ENCODE data around the gene RANBP17. TPM values are rescaled to one million over a fixed set of nuclear protein-coding genes. Genes with fewer than 3 reads are reported as not detected.

The RANBP17 gene
- total and polyA plus RNA-seq, 2 experiments from 2014 or later = 43.8 to 53.1 TPM

DNA sequence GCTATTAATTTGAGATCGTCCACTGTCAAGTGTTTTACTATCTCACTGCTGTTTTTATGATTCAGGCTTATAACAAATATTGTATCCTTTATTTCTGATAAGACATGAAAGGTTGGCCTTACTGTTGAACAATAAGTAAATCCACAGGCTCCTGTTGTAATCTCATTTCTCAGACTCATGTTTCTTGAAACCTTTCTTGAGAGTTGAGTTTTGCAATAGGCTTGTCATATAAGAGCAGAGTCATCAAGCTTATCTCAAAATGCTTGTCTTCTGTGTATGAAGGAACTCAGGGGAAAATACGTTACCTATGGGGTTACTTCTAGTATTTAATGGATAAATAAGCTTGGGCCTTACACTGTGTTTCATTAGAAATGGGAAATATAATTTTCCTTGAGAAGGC lies 438.0 kb downstream of the RANBP17 start:
- H3K27me3 Mint-ChIP-seq (ENCODE audit: insufficient read depth, low read depth, poor library complexity) = peaks cover 33% of the 10 kb centered on the region
- H3K36me3 ChIP-seq (ENCODE audit: insufficient read depth) = no peaks in the 10 kb centered on the region
- TF ChIP-seq JUNB (IDR thresholded peaks at IDR 0.05; ENCODE audit: unreplicated experiment) (no peak), NANOG (IDR thresholded peaks at IDR 0.05; ENCODE audit: borderline replicate concordance) (no peak), ZNF114 (CRISPR knock-in tag; IDR thresholded peaks at IDR 0.05) (no peak)

GRCh38 chr5:171300358-171300757 lies 438.5 kb downstream of the RANBP17 start:
- H3K27ac Mint-ChIP-seq = no peak overlapping the region
- no peak overlapping the region for H3K4me3 Mint-ChIP-seq
- peaks cover 38% of the 10 kb centered on the region for H3K27me3 Mint-ChIP-seq (ENCODE audit: insufficient read depth, low read depth, poor library complexity)
- no peak for TF ChIP-seq REST (IDR thresholded peaks at IDR 0.05; ENCODE audit: unreplicated experiment)
- TF ChIP-seq ZNF114 (CRISPR knock-in tag; IDR thresholded peaks at IDR 0.05) = no peak
- no peak for TF ChIP-seq STAT1 (IDR thresholded peaks at IDR 0.05; ENCODE audit: unreplicated experiment)
- TF ChIP-seq, protein P1, sequence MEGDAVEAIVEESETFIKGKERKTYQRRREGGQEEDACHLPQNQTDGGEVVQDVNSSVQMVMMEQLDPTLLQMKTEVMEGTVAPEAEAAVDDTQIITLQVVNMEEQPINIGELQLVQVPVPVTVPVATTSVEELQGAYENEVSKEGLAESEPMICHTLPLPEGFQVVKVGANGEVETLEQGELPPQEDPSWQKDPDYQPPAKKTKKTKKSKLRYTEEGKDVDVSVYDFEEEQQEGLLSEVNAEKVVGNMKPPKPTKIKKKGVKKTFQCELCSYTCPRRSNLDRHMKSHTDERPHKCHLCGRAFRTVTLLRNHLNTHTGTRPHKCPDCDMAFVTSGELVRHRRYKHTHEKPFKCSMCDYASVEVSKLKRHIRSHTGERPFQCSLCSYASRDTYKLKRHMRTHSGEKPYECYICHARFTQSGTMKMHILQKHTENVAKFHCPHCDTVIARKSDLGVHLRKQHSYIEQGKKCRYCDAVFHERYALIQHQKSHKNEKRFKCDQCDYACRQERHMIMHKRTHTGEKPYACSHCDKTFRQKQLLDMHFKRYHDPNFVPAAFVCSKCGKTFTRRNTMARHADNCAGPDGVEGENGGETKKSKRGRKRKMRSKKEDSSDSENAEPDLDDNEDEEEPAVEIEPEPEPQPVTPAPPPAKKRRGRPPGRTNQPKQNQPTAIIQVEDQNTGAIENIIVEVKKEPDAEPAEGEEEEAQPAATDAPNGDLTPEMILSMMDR (conservative IDR thresholded peaks at IDR 0.05; ENCODE audit: low read depth in 2 of 2) = no peak
- no peak for TF ChIP-seq EZH2 (IDR thresholded peaks at IDR 0.05; ENCODE audit: low read depth, unreplicated experiment)
- TF ChIP-seq ZNF331 (CRISPR knock-in tag; IDR thresholded peaks at IDR 0.05; ENCODE audit: low read depth) = no peak
- TF ChIP-seq, protein P2, sequence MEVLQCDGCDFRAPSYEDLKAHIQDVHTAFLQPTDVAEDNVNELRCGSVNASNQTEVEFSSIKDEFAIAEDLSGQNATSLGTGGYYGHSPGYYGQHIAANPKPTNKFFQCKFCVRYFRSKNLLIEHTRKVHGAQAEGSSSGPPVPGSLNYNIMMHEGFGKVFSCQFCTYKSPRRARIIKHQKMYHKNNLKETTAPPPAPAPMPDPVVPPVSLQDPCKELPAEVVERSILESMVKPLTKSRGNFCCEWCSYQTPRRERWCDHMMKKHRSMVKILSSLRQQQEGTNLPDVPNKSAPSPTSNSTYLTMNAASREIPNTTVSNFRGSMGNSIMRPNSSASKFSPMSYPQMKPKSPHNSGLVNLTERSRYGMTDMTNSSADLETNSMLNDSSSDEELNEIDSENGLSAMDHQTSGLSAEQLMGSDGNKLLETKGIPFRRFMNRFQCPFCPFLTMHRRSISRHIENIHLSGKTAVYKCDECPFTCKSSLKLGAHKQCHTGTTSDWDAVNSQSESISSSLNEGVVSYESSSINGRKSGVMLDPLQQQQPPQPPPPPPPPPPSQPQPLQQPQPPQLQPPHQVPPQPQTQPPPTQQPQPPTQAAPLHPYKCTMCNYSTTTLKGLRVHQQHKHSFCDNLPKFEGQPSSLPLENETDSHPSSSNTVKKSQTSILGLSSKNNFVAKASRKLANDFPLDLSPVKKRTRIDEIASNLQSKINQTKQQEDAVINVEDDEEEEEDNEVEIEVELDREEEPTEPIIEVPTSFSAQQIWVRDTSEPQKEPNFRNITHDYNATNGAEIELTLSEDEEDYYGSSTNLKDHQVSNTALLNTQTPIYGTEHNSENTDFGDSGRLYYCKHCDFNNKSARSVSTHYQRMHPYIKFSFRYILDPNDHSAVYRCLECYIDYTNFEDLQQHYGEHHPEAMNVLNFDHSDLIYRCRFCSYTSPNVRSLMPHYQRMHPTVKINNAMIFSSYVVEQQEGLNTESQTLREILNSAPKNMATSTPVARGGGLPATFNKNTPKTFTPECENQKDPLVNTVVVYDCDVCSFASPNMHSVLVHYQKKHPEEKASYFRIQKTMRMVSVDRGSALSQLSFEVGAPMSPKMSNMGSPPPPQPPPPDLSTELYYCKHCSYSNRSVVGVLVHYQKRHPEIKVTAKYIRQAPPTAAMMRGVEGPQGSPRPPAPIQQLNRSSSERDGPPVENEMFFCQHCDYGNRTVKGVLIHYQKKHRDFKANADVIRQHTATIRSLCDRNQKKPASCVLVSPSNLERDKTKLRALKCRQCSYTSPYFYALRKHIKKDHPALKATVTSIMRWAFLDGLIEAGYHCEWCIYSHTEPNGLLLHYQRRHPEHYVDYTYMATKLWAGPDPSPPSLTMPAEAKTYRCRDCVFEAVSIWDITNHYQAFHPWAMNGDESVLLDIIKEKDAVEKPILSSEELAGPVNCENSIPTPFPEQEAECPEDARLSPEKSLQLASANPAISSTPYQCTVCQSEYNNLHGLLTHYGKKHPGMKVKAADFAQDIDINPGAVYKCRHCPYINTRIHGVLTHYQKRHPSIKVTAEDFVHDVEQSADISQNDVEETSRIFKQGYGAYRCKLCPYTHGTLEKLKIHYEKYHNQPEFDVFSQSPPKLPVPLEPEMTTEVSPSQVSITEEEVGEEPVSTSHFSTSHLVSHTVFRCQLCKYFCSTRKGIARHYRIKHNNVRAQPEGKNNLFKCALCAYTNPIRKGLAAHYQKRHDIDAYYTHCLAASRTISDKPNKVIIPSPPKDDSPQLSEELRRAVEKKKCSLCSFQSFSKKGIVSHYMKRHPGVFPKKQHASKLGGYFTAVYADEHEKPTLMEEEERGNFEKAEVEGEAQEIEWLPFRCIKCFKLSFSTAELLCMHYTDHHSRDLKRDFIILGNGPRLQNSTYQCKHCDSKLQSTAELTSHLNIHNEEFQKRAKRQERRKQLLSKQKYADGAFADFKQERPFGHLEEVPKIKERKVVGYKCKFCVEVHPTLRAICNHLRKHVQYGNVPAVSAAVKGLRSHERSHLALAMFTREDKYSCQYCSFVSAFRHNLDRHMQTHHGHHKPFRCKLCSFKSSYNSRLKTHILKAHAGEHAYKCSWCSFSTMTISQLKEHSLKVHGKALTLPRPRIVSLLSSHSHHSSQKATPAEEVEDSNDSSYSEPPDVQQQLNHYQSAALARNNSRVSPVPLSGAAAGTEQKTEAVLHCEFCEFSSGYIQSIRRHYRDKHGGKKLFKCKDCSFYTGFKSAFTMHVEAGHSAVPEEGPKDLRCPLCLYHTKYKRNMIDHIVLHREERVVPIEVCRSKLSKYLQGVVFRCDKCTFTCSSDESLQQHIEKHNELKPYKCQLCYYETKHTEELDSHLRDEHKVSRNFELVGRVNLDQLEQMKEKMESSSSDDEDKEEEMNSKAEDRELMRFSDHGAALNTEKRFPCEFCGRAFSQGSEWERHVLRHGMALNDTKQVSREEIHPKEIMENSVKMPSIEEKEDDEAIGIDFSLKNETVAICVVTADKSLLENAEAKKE (CRISPR knock-in tag; IDR thresholded peaks at IDR 0.05) = no peak
- TF ChIP-seq NANOG (IDR thresholded peaks at IDR 0.05; ENCODE audit: borderline replicate concordance) = no peak

More for the DNA sequence above, 438.0 kb downstream of the RANBP17 start:
- H3K4me1 ChIP-seq (ENCODE audit: insufficient read depth) = peaks cover 5% of the 10 kb centered on the region; the same call in 1 of the 2 replicates
- H3K27ac ChIP-seq (ENCODE audit: low read depth) = no peak overlapping the region
- H3K9me3 Mint-ChIP-seq = no peaks in the 10 kb centered on the region
- no peak for ATAC-seq
- no peaks in the 10 kb centered on the region for H3K36me3 Mint-ChIP-seq (ENCODE audit: low read depth)
- H3K27ac Mint-ChIP-seq = no peak overlapping the region
- no peaks in the 10 kb centered on the region for H3K79me2 ChIP-seq (replicated peaks; ENCODE audit: insufficient read depth)
- no peak overlapping the region for H3K4me3 Mint-ChIP-seq
- no peaks in the 10 kb centered on the region for H3K9me2 ChIP-seq (ENCODE audit: insufficient read depth)
- H3F3A ChIP-seq (replicated peaks; ENCODE audit: low read depth) = no peaks in the 10 kb centered on the region
- no peak overlapping the region for H2AFZ ChIP-seq
- no peaks in the 10 kb centered on the region; the same call in 2 of the 3 replicates for H3K4me1 Mint-ChIP-seq
- peaks cover 38% of the 10 kb centered on the region for H3K27me3 ChIP-seq (ENCODE audit: insufficient read depth)
- no peak for DNase-seq (ENCODE audit: low spot score)
- peaks cover 3% of the 10 kb centered on the region; the same call in 1 of the 2 replicates for H4K20me1 ChIP-seq (replicated peaks; ENCODE audit: insufficient read depth)
- no peak overlapping the region for H3K4me2 ChIP-seq
- no peak overlapping the region for H3K4me3 ChIP-seq

More at GRCh38 chr5:171300358-171300757, 438.5 kb downstream of the RANBP17 start:
- Mint-ChIP-seq H3K9me3 (no peaks in the 10 kb centered on the region), H3K4me1 (no peaks in the 10 kb centered on the region; the same call in 2 of the 3 replicates), H3K36me3 (ENCODE audit: low read depth) (no peaks in the 10 kb centered on the region)
- H3F3A ChIP-seq (replicated peaks; ENCODE audit: low read depth) = no peaks in the 10 kb centered on the region
- H3K36me3 ChIP-seq (ENCODE audit: insufficient read depth) = no peaks in the 10 kb centered on the region
- H3K27me3 ChIP-seq (ENCODE audit: insufficient read depth) = peaks cover 43% of the 10 kb centered on the region
- H3K4me2 ChIP-seq = no peak overlapping the region
- H3K27ac ChIP-seq (ENCODE audit: low read depth) = no peak overlapping the region
- H3K4me1 ChIP-seq (ENCODE audit: insufficient read depth) = peaks cover 5% of the 10 kb centered on the region; the same call in 1 of the 2 replicates
- no peaks in the 10 kb centered on the region for H3K9me2 ChIP-seq (ENCODE audit: insufficient read depth)
- no peaks in the 10 kb centered on the region for H3K79me2 ChIP-seq (replicated peaks; ENCODE audit: insufficient read depth)
- ATAC-seq (no peak), DNase-seq (ENCODE audit: low spot score) (no peak)
- H4K20me1 ChIP-seq (replicated peaks; ENCODE audit: insufficient read depth) = peaks cover 3% of the 10 kb centered on the region; the same call in 1 of the 2 replicates
- H3K4me3 ChIP-seq = no peak overlapping the region
- H2AFZ ChIP-seq = no peak overlapping the region

Data from GM23338 (cell line).